K562 (cell line): ENCODE results near the gene KLHL18. TPM values are rescaled to one million over a fixed set of nuclear protein-coding genes. Genes with fewer than 3 reads are reported as not detected.

Experiments
- ATF3 ChIP-seq, 2 experiments: fragments of 450-650 bp in 1 of 2; sonication (generic) in 1 of 2; formaldehyde crosslinking in 1 of 2; IDR thresholded peaks in 1 of 2; conservative IDR thresholded peaks in 1 of 2; 2 replicates each; pipeline versions ENCODE4 v1.6.1 to v1.8.1; 2016 to 2023; ENCODE audit warnings: mild to moderate bottlenecking in 2 of 2, moderate library complexity in 2 of 2, inconsistent platforms in 1 of 2, missing genetic modification reagents in 1 of 2
- CHD2 ChIP-seq: IDR thresholded peaks from 2 replicates; pipeline ENCODE4 v1.6.1; 2011; ENCODE audit warnings: low read depth, low read length
- EHMT2 ChIP-seq: fragments of 450-650 bp; IDR thresholded peaks from 2 replicates; pipeline ENCODE4 v1.6.1; 2018; ENCODE audit warnings: antibody characterized with exemption
- ELF4 ChIP-seq: fragments of 450-650 bp; formaldehyde crosslinking; IDR thresholded peaks from 2 replicates; pipeline ENCODE4 v1.4.0; 2022; ENCODE audit warnings: missing genetic modification characterization
- HDAC2 ChIP-seq: fragments of 450-650 bp; IDR thresholded peaks from 2 replicates; pipeline ENCODE4 v1.6.1; 2016; ENCODE audit warnings: mild to moderate bottlenecking
- JUNB ChIP-seq: fragments of 450-650 bp; formaldehyde crosslinking; conservative IDR thresholded peaks from 2 replicates; pipeline ENCODE4 v1.4.0; 2020; ENCODE audit warnings: mild to moderate bottlenecking
- MBD2 ChIP-seq: sonication (generic); IDR thresholded peaks from 2 replicates; pipeline ENCODE4 v1.6.1; 2016; ENCODE audit warnings: low read depth, borderline replicate concordance
- PHF8 ChIP-seq: fragments of 200-600 bp; sonication (generic); IDR thresholded peaks from 2 replicates; pipeline ENCODE4 v1.6.1; 2012; ENCODE audit warnings: mixed run types, mild to moderate bottlenecking, inconsistent platforms, low read length, moderate library complexity, borderline replicate concordance
- SRF ChIP-seq, 2 experiments: fragments of 250-450, 450-650 bp in 1 of 2; sonication (Bioruptor Pico) in 1 of 2; sonication (generic) in 1 of 2; formaldehyde crosslinking; IDR thresholded peaks; 2 replicates each; pipeline versions ENCODE4 v1.5.0 to v1.5.1; 2020 to 2022; ENCODE audit warnings: mild to moderate bottlenecking in 1 of 2, missing genetic modification reagents in 1 of 2
- TAF1 ChIP-seq: IDR thresholded peaks from 2 replicates; pipeline ENCODE4 v1.6.1; 2011; ENCODE audit warnings: mild to moderate bottlenecking, low read length, moderate library complexity; ENCODE audit not compliant: insufficient read depth, control insufficient read depth, severe bottlenecking; ENCODE audit errors: extremely low read depth
- ZNF583 ChIP-seq: fragments of 250-450 bp; sonication (Bioruptor Pico); IDR thresholded peaks from 2 replicates; pipeline ENCODE4 v1.4.0; 2020
- polyA plus RNA-seq, 8 experiments: library from polyadenylated mRNA; depleted of rRNA in 4 of 8; stranded (reverse) in 5 of 8; unstranded in 3 of 8; fragments of >200 nt; fragmentation: Nextera tagmentation in 2 of 8; fragmentation: Illumina TruSeq in 1 of 8; extraction: Ambion mirVana in 2 of 8; extraction: Trizol in 1 of 8; gene quantifications; 2 replicates each; pipeline versions ENCODE4 v1.2.1 to v1.2.3, GENCODE V29; 2011 to 2014; ENCODE audit warnings: inconsistent platforms in 1 of 8, missing spikeins in 1 of 8
- total RNA-seq, 7 experiments: library from RNA; depleted of rRNA in 6 of 7; stranded (reverse); fragments of >200 nt in 6 of 7; fragmentation: Illumina TruSeq in 2 of 7; extraction: Trizol in 2 of 7; gene quantifications; 2 replicates each; pipeline versions ENCODE4 v1.2.1 to v1.2.3, GENCODE V29; 2011 to 2021; ENCODE audit warnings: low replicate concordance in 1 of 7
- TF ChIP-seq, protein P1 (sequence below): sonication (generic); formaldehyde crosslinking; IDR thresholded peaks from 2 replicates; pipeline ENCODE4 v1.8.1; 2023; ENCODE audit warnings: missing genetic modification reagents, mild to moderate bottlenecking, borderline replicate concordance
- TF ChIP-seq, protein P2 (sequence below): fragments of 250-450 bp; sonication (Bioruptor Pico); IDR thresholded peaks from 2 replicates; pipeline ENCODE4 v1.5.1; 2021; ENCODE audit warnings: mild to moderate bottlenecking
- TF ChIP-seq, protein P3 (sequence below): fragments of 250-450 bp; sonication (Bioruptor Pico); IDR thresholded peaks from 2 replicates; pipeline ENCODE4 v1.8.0; 2022; ENCODE audit warnings: inconsistent platforms
- TF ChIP-seq, protein P4 (sequence below): fragments of 450-650 bp; IDR thresholded peaks from 2 replicates; pipeline ENCODE4 v1.6.1; 2016

The KLHL18 gene
- total and polyA plus RNA-seq, 9 of the 15 experiments (the other 6 are each of a cell fraction or from before 2014, with no cell fraction given) = 26.7 to 97.5 (median 48.7) TPM

DNA sequence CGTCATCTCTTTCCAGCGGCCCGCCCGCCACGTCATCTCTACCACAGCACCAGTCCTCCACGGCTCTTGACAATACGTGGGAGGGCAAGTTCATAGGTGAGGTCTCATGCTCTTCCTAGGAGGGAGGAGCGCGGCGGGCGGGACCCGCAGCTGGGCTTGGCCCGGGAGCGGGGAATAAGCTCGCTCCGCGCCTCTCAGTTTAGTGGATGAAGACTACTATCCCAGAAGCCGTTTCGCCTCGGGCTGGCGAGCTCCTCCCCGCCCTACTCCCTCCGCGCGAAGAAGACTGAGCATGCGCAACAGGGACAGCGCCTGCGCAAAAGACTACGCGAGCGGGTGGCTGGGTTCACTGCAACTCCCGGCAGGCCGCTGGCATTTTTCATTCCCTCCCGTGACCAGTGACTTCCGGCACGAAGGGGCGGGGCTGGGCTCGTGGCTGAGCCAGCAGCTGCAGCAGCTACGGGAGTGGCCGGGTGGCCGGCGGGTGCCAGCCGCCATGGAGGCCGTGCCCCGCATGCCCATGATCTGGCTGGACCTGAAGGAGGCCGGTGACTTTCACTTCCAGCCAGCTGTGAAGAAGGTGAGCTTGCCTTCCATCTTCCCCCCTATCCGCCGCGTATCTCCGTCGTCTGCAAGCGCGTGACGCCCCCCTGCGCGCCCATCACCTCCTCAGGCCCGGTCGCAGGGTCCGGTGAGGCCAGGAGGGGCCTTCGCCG, 98.0 kb downstream of the KLHL18 start, which contains the start of gene PTPN23 (continued):
- TF ChIP-seq, protein P1, sequence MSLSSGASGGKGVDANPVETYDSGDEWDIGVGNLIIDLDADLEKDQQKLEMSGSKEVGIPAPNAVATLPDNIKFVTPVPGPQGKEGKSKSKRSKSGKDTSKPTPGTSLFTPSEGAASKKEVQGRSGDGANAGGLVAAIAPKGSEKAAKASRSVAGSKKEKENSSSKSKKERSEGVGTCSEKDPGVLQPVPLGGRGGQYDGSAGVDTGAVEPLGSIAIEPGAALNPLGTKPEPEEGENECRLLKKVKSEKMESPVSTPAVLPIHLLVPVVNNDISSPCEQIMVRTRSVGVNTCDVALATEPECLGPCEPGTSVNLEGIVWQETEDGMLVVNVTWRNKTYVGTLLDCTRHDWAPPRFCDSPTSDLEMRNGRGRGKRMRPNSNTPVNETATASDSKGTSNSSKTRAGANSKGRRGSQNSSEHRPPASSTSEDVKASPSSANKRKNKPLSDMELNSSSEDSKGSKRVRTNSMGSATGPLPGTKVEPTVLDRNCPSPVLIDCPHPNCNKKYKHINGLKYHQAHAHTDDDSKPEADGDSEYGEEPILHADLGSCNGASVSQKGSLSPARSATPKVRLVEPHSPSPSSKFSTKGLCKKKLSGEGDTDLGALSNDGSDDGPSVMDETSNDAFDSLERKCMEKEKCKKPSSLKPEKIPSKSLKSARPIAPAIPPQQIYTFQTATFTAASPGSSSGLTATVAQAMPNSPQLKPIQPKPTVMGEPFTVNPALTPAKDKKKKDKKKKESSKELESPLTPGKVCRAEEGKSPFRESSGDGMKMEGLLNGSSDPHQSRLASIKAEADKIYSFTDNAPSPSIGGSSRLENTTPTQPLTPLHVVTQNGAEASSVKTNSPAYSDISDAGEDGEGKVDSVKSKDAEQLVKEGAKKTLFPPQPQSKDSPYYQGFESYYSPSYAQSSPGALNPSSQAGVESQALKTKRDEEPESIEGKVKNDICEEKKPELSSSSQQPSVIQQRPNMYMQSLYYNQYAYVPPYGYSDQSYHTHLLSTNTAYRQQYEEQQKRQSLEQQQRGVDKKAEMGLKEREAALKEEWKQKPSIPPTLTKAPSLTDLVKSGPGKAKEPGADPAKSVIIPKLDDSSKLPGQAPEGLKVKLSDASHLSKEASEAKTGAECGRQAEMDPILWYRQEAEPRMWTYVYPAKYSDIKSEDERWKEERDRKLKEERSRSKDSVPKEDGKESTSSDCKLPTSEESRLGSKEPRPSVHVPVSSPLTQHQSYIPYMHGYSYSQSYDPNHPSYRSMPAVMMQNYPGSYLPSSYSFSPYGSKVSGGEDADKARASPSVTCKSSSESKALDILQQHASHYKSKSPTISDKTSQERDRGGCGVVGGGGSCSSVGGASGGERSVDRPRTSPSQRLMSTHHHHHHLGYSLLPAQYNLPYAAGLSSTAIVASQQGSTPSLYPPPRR (CRISPR knock-in tag) = peak; percentile 86
- TF ChIP-seq ELF4 (0 out of 2 replicates have a peak, but pooled peaks have one; percentile 49), MBD2 (peak; percentile 69), CHD2 (0 out of 2 replicates have a peak, but pooled peaks have one; percentile 9), SRF (CRISPR knock-in tag; IDR thresholded peaks at IDR 0.05) (peak in 1 of 2 experiments; percentile 57; a peak in 1 of 4 replicates), TAF1 (peak; percentile 69), ATF3 (IDR thresholded peaks at IDR 0.05) (peak; percentile 86), ATF3 (CRISPR knock-in tag; conservative IDR thresholded peaks at IDR 0.05) (peak; percentile 35; the same call in 1 of the 2 replicates), JUNB (CRISPR knock-in tag) (peak; percentile 58), PHF8 (peak; percentile 87), ZNF583 (CRISPR knock-in tag) (peak; percentile 82), EHMT2 (no peak), HDAC2 (peak; percentile 92)
- TF ChIP-seq, protein P2, sequence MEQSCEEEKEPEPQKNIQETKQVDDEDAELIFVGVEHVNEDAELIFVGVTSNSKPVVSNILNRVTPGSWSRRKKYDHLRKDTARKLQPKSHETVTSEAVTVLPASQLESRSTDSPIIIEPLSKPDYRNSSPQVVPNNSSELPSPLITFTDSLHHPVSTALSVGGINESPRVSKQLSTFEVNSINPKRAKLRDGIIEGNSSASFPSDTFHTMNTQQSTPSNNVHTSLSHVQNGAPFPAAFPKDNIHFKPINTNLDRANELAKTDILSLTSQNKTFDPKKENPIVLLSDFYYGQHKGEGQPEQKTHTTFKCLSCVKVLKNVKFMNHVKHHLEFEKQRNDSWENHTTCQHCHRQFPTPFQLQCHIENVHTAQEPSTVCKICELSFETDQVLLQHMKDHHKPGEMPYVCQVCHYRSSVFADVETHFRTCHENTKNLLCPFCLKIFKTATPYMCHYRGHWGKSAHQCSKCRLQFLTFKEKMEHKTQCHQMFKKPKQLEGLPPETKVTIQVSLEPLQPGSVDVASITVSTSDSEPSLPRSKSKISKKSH = no peak
- TF ChIP-seq, protein P3, sequence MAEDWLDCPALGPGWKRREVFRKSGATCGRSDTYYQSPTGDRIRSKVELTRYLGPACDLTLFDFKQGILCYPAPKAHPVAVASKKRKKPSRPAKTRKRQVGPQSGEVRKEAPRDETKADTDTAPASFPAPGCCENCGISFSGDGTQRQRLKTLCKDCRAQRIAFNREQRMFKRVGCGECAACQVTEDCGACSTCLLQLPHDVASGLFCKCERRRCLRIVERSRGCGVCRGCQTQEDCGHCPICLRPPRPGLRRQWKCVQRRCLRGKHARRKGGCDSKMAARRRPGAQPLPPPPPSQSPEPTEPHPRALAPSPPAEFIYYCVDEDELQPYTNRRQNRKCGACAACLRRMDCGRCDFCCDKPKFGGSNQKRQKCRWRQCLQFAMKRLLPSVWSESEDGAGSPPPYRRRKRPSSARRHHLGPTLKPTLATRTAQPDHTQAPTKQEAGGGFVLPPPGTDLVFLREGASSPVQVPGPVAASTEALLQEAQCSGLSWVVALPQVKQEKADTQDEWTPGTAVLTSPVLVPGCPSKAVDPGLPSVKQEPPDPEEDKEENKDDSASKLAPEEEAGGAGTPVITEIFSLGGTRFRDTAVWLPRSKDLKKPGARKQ (CRISPR knock-in tag) = no peak
- TF ChIP-seq, protein P4, sequence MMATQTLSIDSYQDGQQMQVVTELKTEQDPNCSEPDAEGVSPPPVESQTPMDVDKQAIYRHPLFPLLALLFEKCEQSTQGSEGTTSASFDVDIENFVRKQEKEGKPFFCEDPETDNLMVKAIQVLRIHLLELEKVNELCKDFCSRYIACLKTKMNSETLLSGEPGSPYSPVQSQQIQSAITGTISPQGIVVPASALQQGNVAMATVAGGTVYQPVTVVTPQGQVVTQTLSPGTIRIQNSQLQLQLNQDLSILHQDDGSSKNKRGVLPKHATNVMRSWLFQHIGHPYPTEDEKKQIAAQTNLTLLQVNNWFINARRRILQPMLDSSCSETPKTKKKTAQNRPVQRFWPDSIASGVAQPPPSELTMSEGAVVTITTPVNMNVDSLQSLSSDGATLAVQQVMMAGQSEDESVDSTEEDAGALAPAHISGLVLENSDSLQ = peak; percentile 27
